Forelimb muscle (tissue), 1 donor: ENCODE results near the gene UPK3B. TPM values are rescaled to one million over a fixed set of nuclear protein-coding genes. Genes with fewer than 3 reads are reported as not detected.
"Not testable (repeated sequence)": the region's sequence is repeated elsewhere in the genome, so short reads cannot be mapped to it uniquely, and the experiment has no call there.

Source experiments
- DNase-seq: peaks from one replicate; pipeline ENCODE4 v3.0.0-alpha.2; 2013; ENCODE audit warnings: low read depth
- polyA plus RNA-seq: library from polyadenylated mRNA; unstranded; fragments of 120-200 nt; gene quantifications from one replicate; pipeline ENCODE4 v1.2.1, GENCODE V29; 2013; ENCODE audit not compliant: insufficient read length

The UPK3B gene
- polyA plus RNA-seq, 1 donor: 0.22 TPM

- DNase-seq: no peak
These were observed 3.8 kb downstream of the UPK3B start for GRCh38 chr7:76513817-76514799.

GRCh38 chr7:76514926-76515771 is 4.8 kb downstream of the UPK3B start:
- no peak for DNase-seq

- DNase-seq: no peak
These were observed 5.7 kb downstream of the UPK3B start for GRCh38 chr7:76515999-76516443.

- DNase-seq: not testable (repeated sequence)
These were observed 6.6 kb downstream of the UPK3B start for GRCh38 chr7:76516932-76517331.

GRCh38 chr7:76526183-76526582 is 15.8 kb downstream of the UPK3B start:
- DNase-seq: not testable (repeated sequence)

GRCh38 chr7:76531643-76532042 is 21.3 kb downstream of the UPK3B start:
- DNase-seq: not testable (repeated sequence)

- not testable (repeated sequence) for DNase-seq
These were observed 32.8 kb downstream of the UPK3B start, which contains the start of gene SPDYE16 for GRCh38 chr7:76543197-76543596. SPDYE16 (minus strand) TSS chr7:76543297; CDS start chr7:76541459, 1,838 bp downstream.

- DNase-seq: peak; percentile 66
These were observed 38.9 kb downstream of the UPK3B start for GRCh38 chr7:76549025-76549854.

- DNase-seq: not testable (repeated sequence)
These were observed 39.5 kb downstream of the UPK3B start for GRCh38 chr7:76549855-76550248.

GRCh38 chr7:76551992-76552391 is 41.6 kb downstream of the UPK3B start:
- DNase-seq: not testable (repeated sequence)

GRCh38 chr7:76559685-76560084 is 49.3 kb downstream of the UPK3B start:
- not testable (repeated sequence) for DNase-seq

- not testable (repeated sequence) for DNase-seq
These were observed 49.8 kb downstream of the UPK3B start for GRCh38 chr7:76560157-76560556.

- not testable (repeated sequence) for DNase-seq
These were observed 51.0 kb downstream of the UPK3B start for GRCh38 chr7:76561342-76561741.

- not testable (repeated sequence) for DNase-seq
These were observed 54.6 kb downstream of the UPK3B start for GRCh38 chr7:76565001-76565400.

Other genes with a start within 250 kb of the UPK3B start
- gene HSPB1, start 207.9 kb upstream of the UPK3B start, polyA plus RNA-seq: 2,009 TPM
- gene YWHAG, start 151.6 kb upstream of the UPK3B start, polyA plus RNA-seq: 175 TPM
- 0.94 TPM for gene SSC4D, start 100.9 kb upstream of the UPK3B start, polyA plus RNA-seq
- 12.1 TPM for gene ZP3, start 85.6 kb upstream of the UPK3B start, polyA plus RNA-seq
- 7.5 TPM for gene DTX2, start 48.8 kb upstream of the UPK3B start, polyA plus RNA-seq
- 2.7 TPM for gene SPDYE16, start 32.7 kb downstream of the UPK3B start, polyA plus RNA-seq
- 15.9 TPM for gene POMZP3, start 116.7 kb downstream of the UPK3B start, polyA plus RNA-seq